HepG2 (cell line): Measurements from ENCODE around the gene MYO1E. TPM values are rescaled to one million over a fixed set of nuclear protein-coding genes. Genes with fewer than 3 reads are reported as not detected.

Experiments used
- AKAP8 ChIP-seq: sonication (generic); formaldehyde crosslinking; IDR thresholded peaks from 2 replicates; pipeline ENCODE4 v1.5.1; 2020; ENCODE audit warnings: mild to moderate bottlenecking, missing genetic modification reagents
- ARNTL ChIP-seq: sonication (generic); formaldehyde crosslinking; IDR thresholded peaks from 2 replicates; pipeline ENCODE4 v1.4.0; 2020; ENCODE audit warnings: mild to moderate bottlenecking, missing genetic modification reagents
- CEBPB ChIP-seq: IDR thresholded peaks from 2 replicates; pipeline ENCODE4 v1.6.1; 2011; ENCODE audit warnings: low read depth, low read length, improper control_type of control experiment, borderline replicate concordance
- E2F2 ChIP-seq: sonication (generic); formaldehyde crosslinking; IDR thresholded peaks from 2 replicates; pipeline ENCODE4 v1.4.0; 2020; ENCODE audit warnings: missing genetic modification reagents, borderline replicate concordance
- ETV6 ChIP-seq: sonication (generic); formaldehyde crosslinking; conservative IDR thresholded peaks from 2 replicates; pipeline ENCODE4 v1.4.0; 2020; ENCODE audit warnings: missing genetic modification reagents
- HOXA7 ChIP-seq: sonication (generic); formaldehyde crosslinking; IDR thresholded peaks from 2 replicates; pipeline ENCODE4 v1.8.1; 2022; ENCODE audit warnings: mild to moderate bottlenecking, missing genetic modification reagents, moderate library complexity
- IRF9 ChIP-seq: sonication (generic); formaldehyde crosslinking; IDR thresholded peaks from 2 replicates; pipeline ENCODE4 v1.8.0; 2022; ENCODE audit warnings: missing genetic modification reagents, mild to moderate bottlenecking, borderline replicate concordance
- KAT7 ChIP-seq: IDR thresholded peaks from 2 replicates; pipeline ENCODE4 v1.6.1; 2018; ENCODE audit warnings: borderline replicate concordance, missing compliant biosample characterization
- KDM1A ChIP-seq: IDR thresholded peaks from 2 replicates; pipeline ENCODE4 v1.6.1; 2016; ENCODE audit warnings: missing compliant biosample characterization
- KDM2A ChIP-seq: sonication (generic); formaldehyde crosslinking; IDR thresholded peaks from 2 replicates; pipeline ENCODE4 v1.4.0; 2020; ENCODE audit warnings: low read depth, missing genetic modification reagents, borderline replicate concordance
- NCOA2 ChIP-seq: sonication (generic); formaldehyde crosslinking; IDR thresholded peaks from 2 replicates; pipeline ENCODE4 v1.8.0; 2022; ENCODE audit warnings: inconsistent platforms
- PHF8 ChIP-seq: sonication (generic); formaldehyde crosslinking; IDR thresholded peaks from 2 replicates; pipeline ENCODE4 v1.5.0; 2020; ENCODE audit warnings: missing genetic modification reagents
- POLR2A ChIP-seq, 2 experiments: IDR thresholded peaks; 2 replicates each; pipeline ENCODE4 v1.6.1; 2011; ENCODE audit warnings: low read depth in 2 of 2, low read length in 2 of 2, mild to moderate bottlenecking in 1 of 2, moderate library complexity in 1 of 2; ENCODE audit not compliant: insufficient read depth in 1 of 2
- RBM22 ChIP-seq: fragments of 200-400 bp; formaldehyde crosslinking; optimal IDR thresholded peaks from 2 replicates; pipeline ENCODE3; 2017; ENCODE audit warnings: mild to moderate bottlenecking, low read length, moderate library complexity
- RXRA ChIP-seq: sonication (generic); formaldehyde crosslinking; IDR thresholded peaks from 2 replicates; pipeline ENCODE4 v1.5.1; 2020; ENCODE audit warnings: missing genetic modification reagents
- SP4 ChIP-seq: sonication (generic); formaldehyde crosslinking; IDR thresholded peaks from 2 replicates; pipeline ENCODE4 v1.8.1; 2023; ENCODE audit warnings: mild to moderate bottlenecking, missing genetic modification reagents
- TAF1 ChIP-seq: sonication (generic); formaldehyde crosslinking; IDR thresholded peaks from 2 replicates; pipeline ENCODE4 v1.4.0; 2020; ENCODE audit warnings: missing genetic modification reagents
- TFDP1 ChIP-seq: IDR thresholded peaks from 2 replicates; pipeline ENCODE4 v1.6.1; 2016; ENCODE audit warnings: missing compliant biosample characterization, missing genetic modification reagents, borderline replicate concordance
- ZBTB20 ChIP-seq: sonication (generic); formaldehyde crosslinking; IDR thresholded peaks from 2 replicates; pipeline ENCODE4 v1.8.1; 2023; ENCODE audit warnings: missing genetic modification reagents, low read depth, mild to moderate bottlenecking, borderline replicate concordance
- ZNF263 ChIP-seq: sonication (generic); formaldehyde crosslinking; IDR thresholded peaks from 2 replicates; pipeline ENCODE4 v1.4.0; 2020; ENCODE audit warnings: missing genetic modification reagents
- ZNF280B ChIP-seq: sonication (generic); formaldehyde crosslinking; IDR thresholded peaks from 2 replicates; pipeline ENCODE4 v1.5.0; 2020; ENCODE audit warnings: missing genetic modification reagents, mild to moderate bottlenecking, borderline replicate concordance
- ZNF441 ChIP-seq: sonication (generic); formaldehyde crosslinking; IDR thresholded peaks from 2 replicates; pipeline ENCODE4 v1.7.0; 2021; ENCODE audit warnings: missing genetic modification reagents, borderline replicate concordance
- ZNF709 ChIP-seq: sonication (generic); formaldehyde crosslinking; IDR thresholded peaks from 2 replicates; pipeline ENCODE4 v1.5.0; 2020; ENCODE audit warnings: mild to moderate bottlenecking, missing genetic modification reagents
- ZNF761 ChIP-seq: sonication (generic); formaldehyde crosslinking; conservative IDR thresholded peaks from 2 replicates; pipeline ENCODE4 v1.4.0; 2020; ENCODE audit warnings: mild to moderate bottlenecking, missing genetic modification reagents
- ZNF839 ChIP-seq: sonication (generic); formaldehyde crosslinking; IDR thresholded peaks from 2 replicates; pipeline ENCODE4 v1.4.0; 2020; ENCODE audit warnings: missing genetic modification reagents, mild to moderate bottlenecking, borderline replicate concordance
- ZSCAN31 ChIP-seq: sonication (generic); formaldehyde crosslinking; IDR thresholded peaks from 2 replicates; pipeline ENCODE4 v1.5.0; 2020; ENCODE audit warnings: low read depth, mild to moderate bottlenecking, missing genetic modification reagents
- polyA plus RNA-seq, 8 experiments: library from polyadenylated mRNA; depleted of rRNA in 3 of 8; stranded (reverse) in 7 of 8; unstranded in 1 of 8; fragments of >200 nt; fragmentation: Illumina TruSeq in 4 of 8; extraction: Trizol in 4 of 8; gene quantifications; 2 replicates each; pipeline versions ENCODE4 v1.2.1 to v1.2.3, GENCODE V29; 2011 to 2016; ENCODE audit warnings: low read depth in 4 of 8, missing spikeins in 1 of 8, mixed read lengths in 1 of 8; ENCODE audit not compliant: insufficient read depth in 1 of 8
- total RNA-seq, 5 experiments: library from RNA; depleted of rRNA; stranded (reverse); fragments of >200 nt; fragmentation: Illumina TruSeq; extraction: Trizol; gene quantifications; 2 replicates each; pipeline ENCODE4 v1.2.3, GENCODE V29; 2016; ENCODE audit warnings: low read depth in 1 of 5

Gene MYO1E
- total and polyA plus RNA-seq, 2 of the 13 experiments (the other 11 are each of a cell fraction or from before 2014, with no cell fraction given): 15.7 to 25.1 TPM

GRCh38 chr15:59104912-59105732 lies 267.5 kb downstream of the MYO1E start, which contains the start of gene CCNB2 (continued):
- TF ChIP-seq CEBPB (no peak), HOXA7 (CRISPR knock-in tag) (no peak), ZNF839 (CRISPR knock-in tag) (peak; percentile 86; the same call in 1 of the 2 replicates), SP4 (CRISPR knock-in tag) (peak; percentile 48; the same call in 1 of the 2 replicates), ZNF280B (no peak), ARNTL (CRISPR knock-in tag) (peak; percentile 27; the same call in 1 of the 2 replicates), ZNF709 (0 out of 2 replicates have a peak, but pooled peaks have one; percentile 54), ZNF761 (CRISPR knock-in tag) (no peak), NCOA2 (CRISPR knock-in tag) (0 out of 2 replicates have a peak, but pooled peaks have one; percentile 15), TFDP1 (CRISPR knock-in tag) (peak; percentile 88), IRF9 (CRISPR knock-in tag) (peak; percentile 91; the same call in 1 of the 2 replicates), ZBTB20 (CRISPR knock-in tag) (peak; percentile 81; the same call in 1 of the 2 replicates), E2F2 (CRISPR knock-in tag) (peak; percentile 81; the same call in 1 of the 2 replicates), ZNF441 (no peak), ZNF263 (peak; percentile 34; the same call in 1 of the 2 replicates), KDM2A (peak; percentile 89; the same call in 1 of the 2 replicates), ZSCAN31 (CRISPR knock-in tag) (peak; percentile 67; the same call in 1 of the 2 replicates), AKAP8 (0 out of 2 replicates have a peak, but pooled peaks have one; percentile 38), KAT7 (peak; percentile 20; the same call in 1 of the 2 replicates), RBM22 (no peak), PHF8 (peak; percentile 84), KDM1A (no peak), ETV6 (CRISPR knock-in tag) (no peak), TAF1 (CRISPR knock-in tag) (peak; percentile 78), RXRA (CRISPR knock-in tag) (peak; percentile 12; the same call in 1 of the 2 replicates), POLR2A (IDR thresholded peaks at IDR 0.05; ENCODE audit: insufficient read depth in 1 of 2, low read depth in 2 of 2, low read length in 2 of 2) (peak; percentile 91 to 96)
